Chondrocyte (in vitro differentiated cells): Measurements from ENCODE around the gene CEMIP. TPM values are rescaled to one million over a fixed set of nuclear protein-coding genes. Genes with fewer than 3 reads are reported as not detected.
"Not testable (repeated sequence)": the region's sequence is repeated elsewhere in the genome, so short reads cannot be mapped to it uniquely, and the experiment has no call there.

ENCODE experiments used
- DNase-seq: peaks from one replicate; pipeline ENCODE4 v3.0.0; 2021; ENCODE audit warnings: mixed read lengths, low spot score
- H3K27ac Mint-ChIP-seq: one replicate; pipeline ENCODE4 v1.8.0; 2021; ENCODE audit warnings: mild to moderate bottlenecking, moderate library complexity, mixed read lengths; ENCODE audit not compliant: unreplicated experiment
- H3K27me3 Mint-ChIP-seq: 2 replicates; pipeline ENCODE4 v1.8.0; 2021; ENCODE audit warnings: low read depth, mixed read lengths
- H3K36me3 Mint-ChIP-seq: 2 replicates; pipeline ENCODE4 v1.8.0; 2021; ENCODE audit warnings: low read depth, mixed read lengths
- H3K4me1 Mint-ChIP-seq: 2 replicates; pipeline ENCODE4 v1.8.0; 2021; ENCODE audit warnings: low read depth, mild to moderate bottlenecking, mixed read lengths
- H3K4me3 Mint-ChIP-seq: one replicate; pipeline ENCODE4 v1.8.0; 2021; ENCODE audit warnings: mild to moderate bottlenecking, moderate library complexity, mixed read lengths; ENCODE audit not compliant: unreplicated experiment
- H3K9me3 Mint-ChIP-seq: 2 replicates; pipeline ENCODE4 v1.8.0; 2021; ENCODE audit warnings: low read depth, mixed read lengths
- CTCF ChIP-seq: fragments of 200-600 bp; sonication (generic); IDR thresholded peaks from 2 replicates; pipeline ENCODE4 v1.5.0; 2021; ENCODE audit warnings: antibody characterized with exemption, mild to moderate bottlenecking, moderate library complexity
- total RNA-seq: library from RNA; stranded (reverse); gene quantifications from 3 replicates; pipeline ENCODE4 v1.2.1, GENCODE V29; 2021

CEMIP gene
- total RNA-seq, 1 donor from 2014 or later = 146 TPM

- Mint-ChIP-seq H3K4me1 (peaks cover 36% of the 10 kb centered on the region), H3K27me3 (no peaks in the 10 kb centered on the region), H3K4me3 (no peak overlapping the region), H3K27ac (no peak overlapping the region), H3K9me3 (no peaks in the 10 kb centered on the region), H3K36me3 (peaks cover 9% of the 10 kb centered on the region)
- no peak for DNase-seq
- no peak for TF ChIP-seq CTCF
Measured at GRCh38 chr15:80958818-80959495, 179.8 kb downstream of the CEMIP start.

- not testable (repeated sequence) for H3K27me3 Mint-ChIP-seq, DNase-seq, H3K4me3 Mint-ChIP-seq, H3K27ac Mint-ChIP-seq
- H3K4me1 Mint-ChIP-seq = peaks cover 18% of the 10 kb centered on the region
- peaks cover 15% of the 10 kb centered on the region for H3K36me3 Mint-ChIP-seq
- peaks cover 10% of the 10 kb centered on the region for H3K9me3 Mint-ChIP-seq
Measured at GRCh38 chr15:80965454-80965853, 186.3 kb downstream of the CEMIP start.

DNA sequence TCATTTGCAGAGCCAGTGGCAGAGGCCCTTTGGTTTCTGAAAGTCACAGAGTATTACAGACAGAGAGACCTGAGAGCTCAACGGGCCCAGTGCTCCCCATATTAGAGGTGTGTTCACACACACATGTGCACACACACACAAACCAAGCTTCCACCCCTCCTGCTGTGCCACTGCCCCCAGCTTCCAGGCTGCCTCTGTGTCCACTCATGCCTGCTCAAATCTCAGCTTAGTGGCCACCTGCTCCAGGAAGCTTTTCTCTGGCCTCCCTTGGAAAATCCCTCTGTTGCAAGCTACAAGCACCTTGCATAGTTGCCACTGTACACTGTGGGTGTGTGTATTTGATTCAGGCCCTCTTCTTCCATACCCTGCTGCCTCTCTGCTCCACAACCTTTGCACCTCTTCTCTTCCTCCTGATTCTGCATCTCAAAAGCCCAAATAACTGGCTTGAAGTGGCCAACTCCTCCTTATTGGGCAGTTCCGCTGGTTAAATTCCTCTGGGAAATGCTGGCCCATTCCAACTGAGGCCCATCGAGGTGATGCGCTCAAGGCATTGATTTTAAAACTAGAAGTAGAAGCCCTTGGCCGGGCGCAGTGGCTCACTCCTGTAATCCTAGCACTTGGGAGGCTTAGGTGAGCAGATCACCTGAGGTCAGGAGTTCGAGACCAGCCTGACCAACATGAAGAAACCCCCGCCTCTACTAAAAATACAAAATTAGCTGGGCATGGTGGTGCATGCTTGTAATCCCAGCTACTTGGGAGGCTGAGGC lies 187.4 kb downstream of the CEMIP start:
- Mint-ChIP-seq H3K9me3 (peaks cover 10% of the 10 kb centered on the region), H3K27me3 (no peaks in the 10 kb centered on the region), H3K4me1 (peaks cover 18% of the 10 kb centered on the region), H3K36me3 (peaks cover 15% of the 10 kb centered on the region), H3K27ac (no peak overlapping the region), H3K4me3 (no peak overlapping the region)
- no peak for DNase-seq
- TF ChIP-seq CTCF = no peak

- Mint-ChIP-seq H3K27me3 (no peaks in the 10 kb centered on the region), H3K27ac (peak overlapping the region; percentile 43), H3K4me3 (no peak overlapping the region), H3K4me1 (peaks cover 18% of the 10 kb centered on the region), H3K9me3 (peaks cover 10% of the 10 kb centered on the region), H3K36me3 (peaks cover 14% of the 10 kb centered on the region)
- no peak for TF ChIP-seq CTCF
- no peak for DNase-seq
Measured at GRCh38 chr15:80967451-80967850, 188.3 kb downstream of the CEMIP start.

GRCh38 chr15:80967991-80968510 lies 188.9 kb downstream of the CEMIP start:
- Mint-ChIP-seq H3K4me1 (peaks cover 18% of the 10 kb centered on the region), H3K27ac (peak overlapping the region; percentile 4), H3K36me3 (peaks cover 10% of the 10 kb centered on the region), H3K27me3 (no peaks in the 10 kb centered on the region), H3K4me3 (no peak overlapping the region), H3K9me3 (peaks cover 10% of the 10 kb centered on the region)
- no peak for TF ChIP-seq CTCF
- no peak for DNase-seq
